Fibroblast of peridontal ligament (primary cell): ENCODE results near the gene CRB3.
A peak's percentile ranks its signal among the peaks of the same experiment; 100 is the strongest.
"Not testable (repeated sequence)": the region's sequence is repeated elsewhere in the genome, so short reads cannot be mapped to it uniquely, and the experiment has no call there.

ENCODE experiments used
- DNase-seq: peaks from one replicate; pipeline ENCODE4 v3.0.0-alpha.2; 2010; ENCODE audit errors: extremely low read depth

CRB3 gene

DNA sequence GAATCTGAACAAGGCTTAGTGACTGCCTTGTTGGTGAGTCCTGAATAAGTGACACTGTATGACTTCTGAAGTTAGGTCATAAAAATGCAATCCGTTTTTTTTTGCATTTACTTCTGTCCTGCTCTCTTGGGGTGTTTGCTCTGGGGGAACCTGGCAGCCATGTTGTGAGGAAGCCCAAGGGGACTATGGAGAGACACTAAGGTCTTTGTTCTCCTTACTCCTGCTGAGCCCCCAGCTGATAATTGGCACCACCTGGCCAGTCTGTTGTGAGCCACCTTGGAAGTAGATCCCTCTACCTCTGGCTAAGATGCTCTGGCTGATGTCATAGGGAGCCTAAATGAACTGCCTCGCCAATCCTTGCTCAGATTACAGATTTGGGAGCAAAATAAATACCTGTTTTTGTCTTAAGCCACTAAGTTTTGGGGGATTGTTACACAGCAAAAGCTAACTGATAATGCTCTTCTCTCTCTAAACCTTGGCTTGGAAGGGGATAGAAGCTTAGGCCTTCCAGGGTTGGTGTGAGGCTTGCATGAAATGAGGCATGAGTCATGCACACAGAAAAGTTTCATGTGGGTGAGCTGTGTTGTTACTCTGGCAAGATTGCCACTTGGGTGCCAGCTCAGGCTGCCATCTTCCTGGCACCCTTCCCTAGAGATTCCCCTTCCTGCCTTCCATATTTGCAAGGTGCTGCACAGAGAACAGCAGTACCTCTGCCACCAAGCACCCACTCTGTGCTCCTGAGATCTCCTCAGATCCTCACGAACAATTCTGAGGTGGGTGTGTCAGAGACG lies 27.9 kb downstream of the CRB3 start:
- DNase-seq = no peak

DNA sequence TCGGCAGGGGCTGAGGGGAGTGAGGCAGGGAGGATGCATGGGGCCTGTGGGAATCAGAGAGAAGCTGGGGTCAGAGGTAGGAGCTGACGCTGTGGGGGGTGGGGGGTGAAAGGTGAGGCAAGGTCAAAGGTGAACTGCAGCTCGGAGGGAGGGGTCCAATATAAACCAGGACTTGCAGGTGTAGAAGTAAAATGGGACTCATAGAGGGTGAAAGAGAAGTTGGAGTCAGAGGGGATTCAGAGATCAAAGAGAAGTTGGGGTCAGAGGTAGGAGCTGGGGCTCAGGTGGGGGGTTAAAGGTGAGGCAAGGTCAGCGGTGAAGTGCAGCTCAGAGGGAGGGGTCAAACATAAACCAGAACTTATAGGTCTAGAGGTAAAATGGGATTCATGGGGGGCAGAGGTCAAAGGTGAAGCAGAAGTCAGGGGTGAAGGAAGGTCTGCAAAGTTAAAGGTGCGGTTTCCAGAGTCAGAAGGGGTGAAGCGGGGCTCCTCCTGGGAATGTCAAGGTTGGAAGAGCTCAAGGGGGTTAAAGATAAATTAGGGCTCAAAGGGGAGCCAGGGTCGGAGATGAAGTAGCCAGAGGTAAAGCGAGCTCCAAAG lies 30.5 kb downstream of the CRB3 start:
- no peak for DNase-seq

DNA sequence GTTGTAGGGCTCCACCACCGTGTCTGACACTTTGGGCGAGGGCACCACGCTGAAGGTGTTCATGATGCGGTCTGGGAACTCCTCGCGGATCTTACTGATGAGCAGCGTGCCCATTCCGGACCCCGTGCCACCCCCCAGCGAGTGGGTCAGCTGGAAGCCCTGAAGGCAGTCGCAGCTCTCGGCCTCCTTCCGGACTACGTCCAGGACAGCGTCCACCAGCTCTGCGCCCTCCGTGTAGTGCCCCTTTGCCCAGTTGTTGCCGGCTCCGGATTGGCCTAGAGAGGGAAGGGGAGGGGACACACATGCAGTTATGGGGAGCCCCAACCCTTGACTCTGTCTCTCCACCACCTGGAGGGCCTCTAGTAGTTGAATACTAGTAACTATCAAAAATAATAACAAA lies 31.9 kb downstream of the CRB3 start:
- DNase-seq = no peak

DNA sequence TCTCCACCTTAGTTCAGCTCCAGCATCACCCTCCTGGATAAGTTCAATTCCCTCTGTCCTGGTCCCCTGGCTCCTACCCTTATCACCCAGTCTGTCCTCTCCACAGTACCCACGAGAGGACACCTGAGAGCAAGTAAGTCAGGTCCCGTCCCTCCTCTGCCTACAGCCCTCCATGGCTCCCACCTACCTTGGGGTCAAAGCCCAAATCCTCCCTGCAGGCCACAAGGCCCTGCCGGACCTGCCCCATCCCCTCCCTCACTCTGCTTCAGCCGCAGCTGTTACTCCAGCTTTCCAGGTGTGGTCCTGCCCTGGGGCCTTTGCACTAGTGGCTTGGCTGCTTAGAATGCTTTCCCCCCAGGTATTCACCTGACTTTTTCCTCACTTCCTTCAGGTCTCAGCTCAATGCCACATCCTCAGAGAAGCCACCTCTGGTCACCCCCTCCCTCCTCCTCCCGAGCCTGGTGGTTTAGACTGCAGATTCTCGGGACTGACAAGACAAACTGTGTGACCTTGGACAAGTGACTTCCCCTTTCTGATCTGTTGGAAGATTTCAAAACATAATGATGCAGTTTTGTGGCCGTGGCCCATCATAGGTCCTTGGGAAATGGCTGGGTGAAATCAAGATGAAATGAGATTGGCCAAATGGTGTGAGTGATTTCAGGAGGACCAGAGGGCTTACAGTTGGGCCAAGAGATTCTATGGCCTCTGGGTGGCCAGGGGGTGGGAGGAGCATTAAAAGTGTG lies 34.4 kb downstream of the CRB3 start:
- DNase-seq = no peak

DNA sequence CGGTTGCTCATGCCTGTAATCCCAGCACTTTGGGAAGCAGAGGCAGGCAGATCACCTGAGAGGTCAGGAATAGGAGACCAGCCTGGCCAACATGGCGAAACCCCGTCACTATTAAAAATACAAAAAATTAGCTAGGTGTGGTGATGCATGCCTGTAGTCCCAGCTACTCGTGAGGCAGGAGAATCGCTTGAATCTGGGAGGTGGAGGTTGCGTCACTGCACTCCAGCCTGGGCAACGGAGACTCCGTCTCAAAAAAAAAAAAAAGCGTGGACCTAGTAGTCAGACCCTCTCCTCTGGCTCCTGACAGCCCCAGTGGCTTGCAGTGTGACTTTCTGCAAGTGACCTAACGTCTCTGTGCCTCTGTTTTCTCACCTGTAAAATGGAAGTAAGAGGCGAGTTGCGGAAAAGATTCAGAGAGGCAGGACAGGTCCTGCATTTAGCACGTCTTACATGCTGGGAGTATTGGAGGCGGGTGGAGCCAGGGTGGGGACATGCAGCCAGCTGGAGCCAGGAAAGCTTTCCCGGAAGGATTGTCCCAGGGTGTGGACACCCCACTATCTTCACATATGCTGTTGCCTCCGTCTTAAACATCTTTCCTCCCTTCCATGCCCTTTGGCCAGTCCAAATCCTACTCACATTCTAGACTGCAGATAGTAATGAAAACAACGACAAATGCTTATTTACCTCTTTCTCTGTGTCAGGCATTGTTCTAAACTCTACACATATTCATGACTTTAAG lies 35.1 kb downstream of the CRB3 start:
- no peak for DNase-seq

GRCh38 chr19:6500837-6501739 lies 37.0 kb downstream of the CRB3 start:
- DNase-seq = no peak

DNA sequence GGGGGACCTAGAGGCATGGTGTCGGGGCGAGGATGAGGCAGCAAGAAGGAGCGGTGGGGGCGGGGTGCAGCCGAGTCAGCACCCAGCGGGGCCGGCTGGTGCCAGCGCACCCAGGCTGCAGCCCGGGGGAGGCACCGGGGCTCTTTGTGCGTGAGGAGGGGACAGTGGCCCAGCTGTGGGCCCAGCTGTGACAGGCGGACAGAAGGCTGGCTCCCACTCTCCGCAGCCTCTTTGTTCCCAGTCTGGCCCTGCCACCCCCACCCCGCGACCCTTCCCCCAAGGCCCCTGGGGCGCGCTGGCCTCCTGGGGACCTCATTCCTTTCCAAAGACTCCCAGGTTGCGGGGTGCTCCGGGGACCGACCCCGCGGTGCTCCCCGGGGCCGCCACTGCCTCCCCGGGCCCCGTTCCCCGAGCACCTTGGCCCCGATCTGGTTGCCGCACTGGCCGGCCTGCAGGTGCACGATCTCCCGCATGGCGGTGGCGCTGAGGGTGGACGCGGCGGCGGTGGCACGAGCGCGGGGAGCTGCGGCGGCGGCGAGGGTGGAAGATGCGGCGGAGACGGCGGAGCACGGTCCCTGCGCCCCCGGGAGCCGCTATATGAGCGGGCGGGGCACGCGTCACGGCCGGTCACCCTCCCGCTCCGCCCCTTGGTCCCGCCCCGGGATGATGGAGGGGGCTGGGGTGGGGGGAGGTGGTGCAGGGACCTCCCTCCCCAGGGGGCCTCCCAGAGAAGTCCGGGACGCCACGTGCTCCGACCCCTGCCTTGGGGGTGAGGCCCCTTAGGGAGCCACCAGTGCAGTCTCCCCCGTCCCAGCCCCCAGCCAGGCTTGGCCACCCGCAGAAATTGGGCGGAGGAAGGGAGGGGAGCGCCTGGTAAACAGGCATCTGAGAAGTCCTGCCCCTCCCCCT lies 37.9 kb downstream of the CRB3 start, which contains the start of gene TUBB4A:
TSS of gene TUBB4A (minus strand) at position 570 of the 909 bp plus-strand sequence. CDS start at position 473, 97 bp downstream.
- no peak for DNase-seq

DNA sequence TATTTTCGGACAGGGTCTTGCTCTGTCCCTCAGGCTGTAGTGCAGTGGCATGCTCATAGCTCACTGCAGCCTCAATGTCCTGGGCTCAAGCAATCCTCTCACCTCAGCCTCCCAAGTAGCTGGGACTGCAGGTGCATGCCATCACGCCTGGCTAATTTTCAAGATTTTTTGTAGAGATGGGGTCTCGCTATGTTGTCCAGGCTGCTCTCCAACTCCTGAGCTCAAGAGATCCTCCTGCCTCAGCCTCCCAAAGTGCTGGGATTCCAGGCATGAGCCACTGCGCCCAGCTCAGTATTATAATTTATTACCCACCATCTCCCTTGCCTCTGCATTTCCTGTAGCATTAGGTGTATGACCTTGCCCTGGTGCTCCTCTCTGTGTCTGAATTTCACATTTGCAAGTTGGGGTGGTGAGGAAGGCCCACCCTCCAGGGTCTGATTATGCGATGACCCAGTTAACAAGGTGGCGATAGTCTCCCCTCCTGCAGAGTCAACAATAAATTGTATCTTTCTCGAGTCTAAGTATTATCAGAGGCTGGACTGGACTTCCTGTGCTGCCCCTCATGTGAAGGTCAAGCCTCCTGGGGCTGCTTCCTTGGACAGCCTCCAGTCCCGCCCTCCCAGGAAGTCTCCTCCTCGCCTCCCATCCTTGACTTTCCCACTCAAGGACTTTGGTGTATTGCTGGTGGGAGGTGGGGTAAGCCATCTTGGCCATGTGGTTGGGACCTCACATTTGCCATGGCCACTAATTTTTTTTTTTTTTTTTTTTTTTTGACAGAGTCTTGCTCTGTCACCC lies 39.5 kb downstream of the CRB3 start:
- no peak for DNase-seq

DNA sequence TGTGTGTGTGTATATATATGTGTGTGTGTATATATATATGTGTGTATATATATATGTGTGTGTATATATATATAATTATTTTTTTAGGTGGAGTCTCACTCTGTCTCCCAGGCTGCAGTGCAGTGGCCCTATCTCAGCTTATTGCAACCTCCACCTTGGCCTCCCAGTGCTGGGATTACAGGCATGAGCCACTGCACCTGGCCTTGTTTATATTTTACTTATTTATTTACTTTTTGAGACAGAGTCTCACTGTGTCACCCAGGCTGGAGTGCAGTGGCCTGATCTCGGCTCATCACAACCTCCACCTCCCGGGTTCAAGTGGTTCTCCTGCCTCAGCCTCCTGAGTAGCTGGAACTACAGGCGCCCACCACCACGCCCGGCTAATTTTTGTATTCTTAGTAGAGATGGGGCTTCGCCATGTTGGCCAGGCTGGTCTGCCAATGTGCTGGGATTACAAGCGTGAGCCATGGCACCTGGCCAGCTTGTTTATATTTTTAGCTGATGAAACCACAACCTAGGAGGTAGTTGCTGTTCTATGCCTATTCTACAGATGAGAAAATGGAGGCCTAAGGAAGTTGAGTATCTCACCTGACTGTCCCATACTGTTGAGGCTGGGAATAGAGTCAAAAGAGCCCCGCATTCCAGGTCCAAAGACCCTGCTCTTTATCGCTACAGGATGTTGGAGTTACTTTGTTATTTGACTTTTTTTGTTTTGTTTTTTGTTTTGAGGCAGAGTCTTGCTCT lies 44.1 kb downstream of the CRB3 start:
- not testable (repeated sequence) for DNase-seq

GRCh38 chr19:6509118-6509971 lies 45.3 kb downstream of the CRB3 start:
- no peak for DNase-seq

- DNase-seq = no peak
Measured at GRCh38 chr19:6510618-6511017, 46.5 kb downstream of the CRB3 start.

DNA sequence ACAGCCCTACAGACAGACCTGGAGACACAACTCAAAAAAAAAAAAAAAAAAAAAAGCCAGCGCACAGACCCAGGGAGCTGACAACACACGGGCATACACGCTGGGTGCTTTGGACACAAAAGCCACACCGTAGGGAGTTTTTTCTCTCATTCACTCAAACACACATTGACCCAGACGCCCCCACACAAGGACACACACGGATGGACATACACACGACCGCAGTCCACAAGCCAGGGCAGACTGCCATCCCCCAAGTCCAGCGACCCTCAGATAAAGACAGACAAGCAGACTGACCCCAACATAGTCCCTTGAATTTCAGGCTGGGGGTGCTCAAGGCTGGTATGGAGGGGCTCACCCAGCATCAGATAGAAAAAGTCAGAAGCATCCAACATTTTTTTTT lies 50.0 kb downstream of the CRB3 start:
- DNase-seq = no peak

GRCh38 chr19:6514926-6515544 lies 51.0 kb downstream of the CRB3 start:
- no peak for DNase-seq

GRCh38 chr19:6516018-6516658 lies 52.1 kb downstream of the CRB3 start:
- DNase-seq = peak; percentile 34
